ACHN (cell line): Measurements from ENCODE around the gene CBLB.

Source experiments
- DNase-seq: peaks from one replicate; pipeline ENCODE4 v3.0.0-alpha.2; 2015
- in situ Hi-C: cut with HindIII; loops from 2 replicates; pipeline ENCODE4 v1.10.0; 2017; ENCODE audit warnings: low sequenced_read_pairs, low pct_ligation_motif_present, low pct_unique_long_range_greater_than_20kb

The CBLB gene

DNA sequence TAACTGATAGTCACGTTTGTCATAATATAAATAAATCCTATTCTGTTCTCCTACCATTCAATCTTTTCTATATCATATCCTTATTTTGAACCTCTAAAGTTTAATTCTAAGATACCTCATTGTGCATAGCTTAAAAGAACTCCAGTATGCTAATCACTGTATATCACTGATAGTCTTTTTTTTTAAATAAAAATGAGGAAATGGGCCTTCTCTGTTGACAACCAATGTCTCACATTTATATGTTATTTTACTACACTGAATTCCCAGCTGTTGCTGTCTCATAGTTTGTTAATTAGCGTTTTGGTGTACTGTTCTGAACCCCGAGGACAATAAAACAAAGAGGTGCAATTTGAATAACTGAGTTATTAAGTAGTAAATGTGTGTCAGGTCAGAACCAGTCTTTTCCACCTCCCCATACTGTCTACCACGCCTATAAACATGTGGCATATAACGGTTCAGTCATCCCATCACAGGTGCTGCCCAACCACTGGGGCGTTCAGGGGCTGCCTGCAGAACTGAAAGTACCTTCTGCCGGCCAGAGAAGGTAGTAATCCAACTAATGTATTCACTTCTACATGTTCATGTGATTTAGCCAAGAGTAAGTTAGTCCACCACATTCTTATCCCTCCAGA is 14.9 kb downstream of the CBLB start:
- DNase-seq: no peak
- in situ Hi-C loops: no loop called here

DNA sequence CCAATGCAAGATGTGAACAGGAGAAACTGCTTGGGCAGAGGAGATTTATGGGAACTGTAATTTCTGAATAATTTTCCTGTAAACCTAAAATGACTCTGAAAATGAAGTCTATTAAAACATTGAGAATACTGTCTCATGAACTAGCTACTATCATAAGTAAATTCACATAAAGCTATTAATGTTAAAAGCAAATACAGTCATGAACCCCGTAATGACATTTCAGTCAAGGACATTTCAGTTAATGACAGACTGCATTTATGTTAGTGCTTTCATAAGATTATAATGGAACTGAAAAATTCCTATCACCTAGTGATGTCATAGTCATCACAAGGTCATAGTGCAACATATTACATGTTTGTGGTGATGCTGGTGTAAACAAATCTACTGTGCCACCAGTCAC is 17.2 kb downstream of the CBLB start:
- no peak for DNase-seq
- in situ Hi-C loops: no loop called here

DNA sequence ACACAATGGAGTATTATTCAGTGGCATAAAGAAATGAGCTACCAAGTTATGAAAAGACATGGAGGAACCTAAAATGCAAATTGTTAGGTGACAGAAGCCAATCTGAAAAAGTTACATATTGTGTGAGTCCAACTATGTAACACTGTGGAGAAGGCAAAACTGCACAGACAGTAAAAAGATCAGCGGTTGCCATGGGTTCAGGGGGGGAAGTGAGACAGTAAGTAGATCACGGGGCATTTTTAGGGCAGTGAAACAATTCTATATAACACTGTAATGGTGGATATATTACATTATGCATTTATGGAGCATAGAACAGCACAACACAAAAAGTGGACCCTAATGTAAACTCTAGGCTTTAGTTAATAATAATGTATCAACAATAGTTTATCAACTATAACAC is 17.6 kb downstream of the CBLB start:
- in situ Hi-C loops: no loop called here
- DNase-seq: no peak

DNA sequence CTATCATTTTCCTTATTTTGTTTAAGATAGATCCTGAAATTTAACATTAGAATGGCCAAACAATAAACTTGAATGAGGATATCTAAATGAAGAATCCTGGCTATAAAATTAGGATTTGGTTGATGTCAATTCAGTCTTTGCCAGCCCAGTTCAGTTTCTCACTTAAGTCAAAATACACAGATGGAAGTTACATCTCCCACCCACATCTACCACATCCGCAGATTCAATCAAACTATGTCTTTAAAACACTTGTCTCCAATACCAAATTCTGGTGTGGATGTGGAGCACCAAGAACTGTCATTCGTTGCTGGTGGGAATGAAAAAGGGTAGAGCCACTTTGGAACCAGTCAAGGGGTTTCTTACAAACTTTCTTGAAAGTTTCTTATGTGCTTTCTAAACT is 18.2 kb downstream of the CBLB start:
- in situ Hi-C loops: no loop called here
- DNase-seq: no peak

DNA sequence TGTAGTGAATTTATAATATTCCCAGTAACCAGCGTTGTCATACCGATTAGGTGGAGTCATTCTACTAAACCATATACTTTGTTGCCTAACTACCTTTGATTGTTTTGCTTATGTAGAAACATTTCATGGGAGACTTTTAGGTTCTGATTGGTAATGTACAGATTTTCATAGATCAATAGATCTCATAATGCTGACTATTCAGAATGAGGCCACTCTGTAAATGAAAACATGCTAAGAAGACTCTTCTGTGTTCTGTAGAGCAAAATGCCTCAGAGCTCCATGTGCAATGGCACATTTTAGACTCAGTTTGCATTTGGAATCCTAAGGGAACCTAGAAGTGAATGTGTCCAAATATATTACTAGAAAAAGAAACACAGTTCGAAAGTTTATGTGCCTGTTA is 20.0 kb downstream of the CBLB start:
- DNase-seq: no peak
- in situ Hi-C loops: no loop called here

DNA sequence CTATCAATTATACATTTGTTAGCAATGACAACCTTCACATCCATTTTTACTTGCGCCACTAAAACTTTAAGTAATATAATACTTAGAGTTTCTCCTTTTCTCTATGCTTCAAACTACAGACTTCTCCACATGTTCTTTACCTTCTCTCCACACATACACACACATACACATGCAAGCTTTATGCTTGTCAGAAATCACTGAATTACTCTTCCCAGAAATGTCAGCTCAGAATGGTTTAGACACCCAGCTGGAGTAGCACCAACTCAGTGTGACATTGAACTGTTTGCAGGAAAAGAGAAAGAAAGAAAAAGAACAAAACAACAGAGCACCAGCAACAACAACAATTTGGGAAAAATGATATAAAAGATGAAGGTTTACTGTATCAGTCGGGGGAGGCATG is 20.9 kb downstream of the CBLB start:
- DNase-seq: no peak
- in situ Hi-C loops: no loop called here

DNA sequence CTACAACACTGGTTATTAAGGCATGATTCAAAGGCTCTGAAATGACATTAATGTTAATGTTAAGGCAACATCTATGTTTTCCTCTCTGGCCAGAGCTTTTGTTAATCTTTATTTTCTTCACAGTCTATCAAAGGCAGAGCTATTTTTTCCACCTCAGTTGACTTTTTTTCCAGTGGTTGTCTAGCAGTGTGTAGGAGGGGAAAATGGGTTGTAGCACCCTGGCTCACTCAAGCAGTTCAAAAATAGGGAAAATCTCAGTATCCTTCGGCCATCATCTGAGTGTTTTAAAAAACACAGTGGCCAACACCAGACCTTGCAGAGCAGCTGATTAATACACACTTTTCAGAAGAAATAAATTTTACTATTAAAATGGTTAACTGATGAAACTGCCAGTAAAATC is 21.4 kb downstream of the CBLB start:
- in situ Hi-C loops: no loop called here
- DNase-seq: no peak

DNA sequence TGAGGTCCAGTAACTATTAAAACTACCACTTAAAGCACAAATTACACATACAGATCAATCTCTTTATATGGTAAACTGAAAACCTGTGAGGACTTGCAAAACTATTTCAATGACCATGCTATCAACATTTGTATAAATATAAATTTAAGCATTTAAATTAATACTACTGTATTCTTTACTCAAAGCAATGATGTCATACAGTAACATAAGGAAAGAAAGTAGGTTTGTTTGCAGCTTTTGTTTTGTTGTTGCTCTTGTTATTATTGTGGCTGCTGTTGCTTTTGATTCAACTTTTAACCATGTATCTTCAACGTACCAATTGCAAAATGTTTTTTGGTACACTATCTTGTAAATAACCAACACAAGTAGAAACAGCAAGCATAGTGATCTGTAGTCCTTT is 22.0 kb downstream of the CBLB start:
- in situ Hi-C loops: no loop called here

DNA sequence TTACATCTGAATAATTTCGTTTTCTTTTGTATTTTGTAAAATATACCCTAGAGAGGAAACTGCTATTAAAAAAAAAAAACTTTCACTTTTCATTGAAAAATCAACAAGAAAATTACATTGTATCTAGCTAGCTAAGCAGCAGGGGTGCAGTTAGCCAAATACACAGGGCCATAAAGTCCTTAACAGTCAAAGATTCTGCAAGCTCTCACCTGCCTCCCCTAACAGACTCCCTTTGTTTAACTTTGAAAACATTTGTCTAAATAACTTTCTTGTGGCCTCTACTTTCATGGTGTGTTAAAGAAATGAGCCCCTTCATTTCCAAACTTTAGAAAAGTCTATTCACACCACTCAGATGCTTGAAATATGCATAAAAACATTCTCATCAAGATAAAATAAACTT is 23.3 kb downstream of the CBLB start:
- DNase-seq: no peak
- in situ Hi-C loops: no loop called here

More for the DNA sequence above, 22.0 kb downstream of the CBLB start:
- no peak for DNase-seq

DNA sequence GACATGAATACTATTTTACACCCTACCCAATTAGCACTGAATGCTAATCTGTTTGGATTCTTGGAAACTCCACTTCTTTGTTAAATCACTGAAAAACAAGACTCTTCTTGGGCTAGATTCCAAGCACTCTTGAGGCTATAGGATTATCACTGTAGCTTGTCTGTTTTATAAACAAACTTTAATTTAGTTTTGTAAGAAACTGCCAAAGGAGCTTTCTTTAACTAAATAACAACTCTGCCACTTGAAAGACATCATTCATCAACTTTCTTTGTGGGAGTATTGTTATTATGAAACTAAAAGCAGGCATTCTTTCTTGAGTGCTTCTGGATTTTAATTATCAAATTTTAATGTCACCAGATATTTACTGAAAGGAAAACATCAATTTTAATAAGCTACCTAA is 24.1 kb downstream of the CBLB start:
- no peak for DNase-seq
- in situ Hi-C loops: no loop called here

DNA sequence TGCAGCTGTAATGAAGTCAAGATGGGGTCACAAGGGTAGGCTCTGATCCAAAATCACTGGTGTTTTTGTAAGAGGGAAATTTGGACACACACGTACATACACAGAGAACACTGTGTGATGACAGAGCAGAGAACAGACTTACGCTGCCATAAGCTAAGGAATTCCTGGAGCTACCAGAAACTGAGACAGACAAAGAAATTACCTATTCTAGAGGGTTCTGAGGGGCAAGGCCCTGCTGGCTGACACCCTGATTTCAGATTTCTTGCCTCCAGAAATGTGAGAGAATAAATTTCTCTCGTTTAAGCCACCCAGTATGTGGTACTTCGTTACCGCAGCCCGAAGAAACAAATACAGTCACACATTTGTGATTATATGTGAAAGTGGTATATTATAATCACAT is 24.8 kb downstream of the CBLB start:
- DNase-seq: no peak
- in situ Hi-C loops: no loop called here

DNA sequence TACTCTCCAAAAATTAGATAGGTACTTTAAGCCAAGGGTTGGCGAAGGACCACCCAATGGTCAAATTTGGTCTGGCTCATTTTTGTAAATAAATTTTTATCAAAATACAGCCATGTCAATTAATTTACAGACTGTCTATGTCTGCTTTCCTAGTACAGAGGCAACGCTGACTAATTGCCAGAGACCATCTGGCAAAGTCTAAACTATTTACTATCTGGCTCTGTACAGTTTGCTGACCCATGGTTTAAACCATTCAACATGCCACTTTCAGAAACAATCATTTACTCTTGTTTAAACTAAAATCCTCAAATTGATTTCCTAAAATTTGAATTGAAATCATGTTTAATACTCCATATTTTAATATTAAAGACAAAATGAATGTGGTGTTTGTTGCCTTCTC is 25.9 kb downstream of the CBLB start:
- in situ Hi-C loops: no loop called here
- DNase-seq: no peak

DNA sequence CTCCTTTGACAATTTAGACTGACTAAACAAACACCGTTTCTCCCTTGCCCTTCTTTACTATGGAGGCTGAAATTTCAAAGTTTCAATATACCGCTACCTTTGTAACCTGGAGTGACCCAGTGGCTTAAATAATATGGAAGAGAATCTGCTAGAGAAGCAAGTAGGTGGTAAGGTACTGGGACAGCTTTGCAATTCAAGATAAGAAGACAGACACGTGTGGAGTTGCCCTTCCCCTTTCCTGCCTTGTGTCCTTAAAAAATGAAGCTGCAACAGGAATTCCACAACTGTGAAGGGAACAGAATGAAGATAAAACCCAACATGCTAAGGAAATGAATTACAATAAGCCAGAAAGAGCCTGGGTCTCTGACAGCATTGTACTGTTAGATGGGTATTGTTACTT is 26.4 kb downstream of the CBLB start:
- in situ Hi-C loops: no loop called here
- DNase-seq: no peak

DNA sequence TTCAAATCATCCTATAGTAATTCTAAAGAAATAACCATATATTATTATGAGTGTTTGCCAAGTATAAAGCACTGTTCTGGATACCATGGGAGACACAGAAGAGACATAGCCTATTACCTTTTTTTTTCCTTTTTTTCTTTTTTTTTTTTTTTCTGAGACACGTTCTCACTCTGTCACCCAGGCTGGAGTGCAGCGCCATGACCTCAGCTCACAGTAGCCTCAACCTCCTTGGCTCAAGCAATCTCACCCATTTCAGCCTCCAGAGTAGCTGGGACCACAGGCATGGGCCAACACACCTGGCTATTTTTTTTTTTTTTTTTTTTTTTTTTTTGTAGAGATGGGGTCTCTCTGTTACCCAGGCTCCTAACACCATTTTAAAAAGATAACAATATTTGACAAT is 30.9 kb downstream of the CBLB start:
- no peak for DNase-seq
- in situ Hi-C loops: no loop called here

DNA sequence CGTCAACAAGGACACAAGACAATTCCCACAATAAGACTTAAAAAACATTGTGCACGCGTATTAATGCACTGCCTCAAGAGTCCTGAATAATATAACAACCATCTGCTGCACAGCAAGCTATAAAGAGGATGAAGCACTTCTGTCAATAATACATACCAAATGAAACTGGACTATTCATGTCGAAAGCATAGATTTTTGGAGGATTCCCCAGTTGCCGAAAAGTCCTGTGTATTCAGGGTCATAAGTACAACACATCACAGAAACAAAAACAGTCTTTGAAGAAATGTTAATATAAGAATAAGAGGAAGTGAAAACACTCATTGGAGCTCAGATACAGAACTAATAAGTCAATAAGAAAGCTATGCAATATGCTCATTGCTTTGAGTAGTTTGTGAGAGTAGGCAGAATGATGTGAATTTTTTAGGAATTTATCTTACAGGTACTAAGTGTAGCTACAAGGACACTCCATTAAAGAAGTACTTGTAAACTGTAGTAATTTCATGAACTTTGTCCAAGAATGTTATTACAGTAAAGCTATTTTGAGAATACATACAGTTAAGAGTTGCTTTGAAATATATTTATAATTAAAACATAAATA is 31.6 kb downstream of the CBLB start:
- no peak for DNase-seq
- in situ Hi-C loops: no loop called here

DNA sequence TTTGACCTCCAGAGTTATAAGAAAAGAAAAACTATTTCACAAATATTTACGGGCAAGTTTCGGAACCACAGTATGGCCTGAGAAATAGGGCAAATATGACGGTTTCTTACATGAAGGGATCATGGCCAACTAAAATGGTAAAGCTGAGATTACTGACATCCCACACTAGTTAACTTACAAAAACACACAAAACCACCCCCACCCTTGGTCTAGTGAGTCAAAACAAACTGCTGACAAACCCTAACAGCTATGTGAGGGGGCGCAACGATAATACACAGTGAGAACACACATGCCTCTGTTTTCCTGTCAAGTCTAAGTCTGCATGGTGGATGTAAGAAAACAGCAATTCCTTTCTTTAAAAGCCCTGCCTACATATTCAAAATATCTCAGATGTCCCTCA is 32.3 kb downstream of the CBLB start:
- no peak for DNase-seq
- in situ Hi-C loops: no loop called here

DNA sequence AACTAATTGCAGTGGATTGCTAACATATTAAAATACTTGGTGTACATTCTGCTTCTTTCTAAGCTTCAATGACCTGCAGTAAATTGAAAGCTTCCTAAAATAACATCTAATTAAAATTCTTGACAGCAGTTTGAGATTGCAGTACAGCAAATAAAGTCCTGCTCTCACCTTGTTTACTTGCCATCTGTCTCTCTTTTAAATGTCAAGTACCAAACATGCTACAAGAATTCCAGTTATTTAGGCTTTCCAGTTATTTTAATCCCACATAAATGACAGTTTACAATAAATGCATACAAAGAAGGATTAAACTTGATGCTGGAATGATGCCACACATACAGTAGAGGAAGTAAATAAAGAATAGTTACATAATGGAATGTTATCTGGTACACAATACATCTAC is 33.2 kb downstream of the CBLB start:
- in situ Hi-C loops: no loop called here
- DNase-seq: no peak

DNA sequence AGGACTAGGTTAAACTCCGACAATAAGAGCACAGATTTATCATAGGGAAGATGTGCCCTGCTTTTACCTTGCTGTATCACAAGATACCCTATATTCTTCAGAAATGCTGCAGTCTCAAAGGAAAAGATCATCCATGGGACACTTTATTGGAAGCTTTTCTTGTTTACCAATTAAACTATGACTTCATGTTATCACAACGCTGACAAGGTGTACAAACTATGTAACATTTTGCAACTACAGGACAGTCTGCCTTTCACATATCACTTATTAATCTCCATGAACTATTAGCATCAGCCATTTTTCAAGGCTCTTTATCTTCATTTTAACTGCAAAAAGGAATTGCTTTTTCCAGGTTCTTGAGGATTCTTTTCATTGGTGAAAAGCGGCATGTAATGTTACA is 34.0 kb downstream of the CBLB start:
- in situ Hi-C loops: no loop called here
- DNase-seq: no peak

DNA sequence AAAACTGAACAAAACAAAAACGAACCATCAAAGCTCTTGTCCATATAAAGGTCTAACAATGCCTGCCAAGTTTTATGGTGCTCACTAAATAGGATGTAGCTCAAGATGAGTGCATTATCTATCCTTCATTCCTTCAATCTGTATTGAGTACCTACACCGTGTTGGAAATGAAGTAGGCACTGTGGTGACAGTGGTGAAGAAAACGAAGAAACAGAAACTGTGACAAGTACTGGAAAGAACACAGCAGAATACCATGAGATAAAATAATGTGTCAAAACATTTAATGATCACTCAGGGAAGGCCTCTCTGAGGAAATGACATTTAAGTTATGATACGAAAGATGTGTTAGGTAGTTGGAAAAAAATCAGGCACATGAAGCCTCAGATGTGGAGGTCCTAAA is 36.2 kb downstream of the CBLB start:
- in situ Hi-C loops: no loop called here
- no peak for DNase-seq

DNA sequence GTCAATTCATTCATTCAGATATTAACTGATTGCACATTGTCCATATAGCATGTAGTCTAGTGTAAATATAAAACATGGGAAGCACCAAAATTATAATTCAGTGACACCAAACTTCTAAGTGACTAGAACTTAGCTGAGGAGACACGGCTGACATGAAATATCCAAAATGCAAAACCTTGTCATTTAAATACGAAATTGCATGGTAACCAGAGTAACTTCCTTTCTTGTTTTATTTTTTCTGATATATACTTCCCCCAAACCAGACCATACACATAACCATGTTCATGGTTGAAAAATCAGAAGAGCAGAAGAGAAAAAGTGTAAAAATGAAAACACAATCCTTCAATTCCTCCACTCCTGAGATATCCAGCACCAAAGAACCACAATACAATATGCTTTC is 38.0 kb downstream of the CBLB start:
- in situ Hi-C loops: no loop called here
- DNase-seq: no peak
